IPS DF 19.7 (cell line): ENCODE results near the gene CNTROB.
"Not testable (repeated sequence)": the region's sequence is repeated elsewhere in the genome, so short reads cannot be mapped to it uniquely, and the experiment has no call there.

Source experiments
- DNase-seq: peaks from one replicate; pipeline ENCODE4 v3.0.0-alpha.2; 2013; ENCODE audit warnings: low read depth, low spot score

Gene CNTROB

GRCh38 chr17:7944326-7944725 is 12.3 kb downstream of the CNTROB start:
- DNase-seq = no peak

DNA sequence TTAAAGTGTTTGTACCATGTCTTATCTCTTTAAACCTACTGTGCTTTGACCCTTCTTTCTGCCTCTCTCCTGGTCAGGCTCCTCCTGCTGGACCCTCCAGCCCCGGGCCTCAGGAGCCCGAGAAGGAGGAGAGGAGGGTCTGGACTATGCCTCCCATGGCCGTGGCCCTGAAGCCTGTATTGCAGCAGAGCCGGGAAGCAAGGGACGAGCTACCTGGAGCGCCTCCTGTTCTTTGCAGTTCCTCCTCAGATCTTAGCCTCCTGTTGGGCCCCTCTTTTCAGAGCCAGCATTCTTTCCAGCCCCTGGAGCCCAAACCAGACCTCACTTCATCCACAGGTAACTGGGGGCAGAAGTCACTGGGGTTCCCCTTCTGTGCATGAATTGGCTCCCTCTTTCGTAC is 13.6 kb downstream of the CNTROB start:
- DNase-seq = no peak

- DNase-seq = no peak
Measured at GRCh38 chr17:7946441-7946840, 14.4 kb downstream of the CNTROB start.

DNA sequence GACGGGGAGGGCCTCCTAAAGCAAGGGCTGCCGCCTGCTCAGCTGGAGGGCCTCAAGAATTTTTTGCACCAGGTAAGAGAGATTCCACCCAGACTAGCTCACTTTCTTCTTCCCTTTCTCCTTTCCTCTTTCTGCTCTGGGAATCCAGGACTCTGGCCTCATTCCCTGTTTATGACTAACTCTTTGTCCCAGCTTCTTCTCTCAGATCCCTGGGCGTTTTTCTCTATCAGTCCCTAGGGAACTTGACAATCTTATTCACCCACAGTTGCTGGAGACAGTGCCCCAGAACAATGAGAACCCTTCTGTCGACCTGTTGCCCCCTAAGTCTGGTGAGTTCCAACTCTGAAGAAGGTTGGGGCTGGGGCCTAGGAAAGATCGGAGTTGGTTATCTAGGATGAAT is 15.6 kb downstream of the CNTROB start:
- no peak for DNase-seq

GRCh38 chr17:7950578-7950977 is 18.6 kb downstream of the CNTROB start:
- no peak for DNase-seq

DNA sequence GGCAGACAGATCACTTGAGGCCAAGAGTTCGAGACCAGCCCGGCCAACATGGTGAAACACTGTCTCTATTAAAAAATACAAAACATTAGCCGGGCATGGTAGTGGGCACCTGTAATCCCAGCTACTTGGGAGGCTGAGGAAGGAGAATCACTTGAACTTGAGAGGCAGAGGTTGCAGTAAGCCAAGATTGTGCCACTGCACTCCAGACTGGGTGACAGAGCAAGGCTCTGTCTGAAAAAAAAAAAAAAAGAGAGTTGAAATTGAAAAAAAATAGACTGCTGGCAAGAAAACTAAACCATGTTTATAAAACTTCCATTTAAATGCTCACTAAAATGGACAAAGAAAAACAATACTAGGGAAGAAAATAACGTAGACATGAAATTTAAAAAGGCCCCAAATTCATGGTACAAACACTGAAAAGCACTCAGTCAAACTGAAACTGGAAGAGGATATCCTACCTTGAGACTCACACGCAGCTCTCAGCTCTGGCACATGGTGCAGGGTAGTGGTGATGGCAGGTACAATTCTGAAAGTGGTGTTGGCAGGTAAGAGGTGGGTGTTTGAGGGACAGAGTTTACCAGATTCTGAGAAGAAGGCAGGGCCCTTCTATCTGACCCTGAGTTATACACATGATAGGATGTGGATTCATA is 19.3 kb downstream of the CNTROB start:
- DNase-seq = no peak

DNA sequence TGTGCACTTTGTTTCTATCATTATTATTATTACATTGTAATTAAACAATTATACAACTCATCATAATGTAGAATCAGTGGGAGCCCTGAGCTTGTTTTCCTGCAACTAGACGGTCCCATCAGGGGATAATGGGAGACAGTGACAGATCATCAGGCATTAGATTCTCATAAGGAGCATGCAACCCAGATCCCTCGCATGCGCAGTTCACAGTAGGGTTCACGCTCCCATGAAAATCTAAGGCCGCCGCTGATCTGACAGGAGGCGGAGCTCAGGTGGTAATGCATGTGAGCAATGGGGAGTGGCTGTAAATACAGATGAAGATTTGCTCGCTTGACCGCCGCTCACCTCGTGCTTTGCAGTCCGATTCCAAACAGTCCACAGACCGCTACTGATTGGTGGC is 21.3 kb downstream of the CNTROB start:
- not testable (repeated sequence) for DNase-seq

DNA sequence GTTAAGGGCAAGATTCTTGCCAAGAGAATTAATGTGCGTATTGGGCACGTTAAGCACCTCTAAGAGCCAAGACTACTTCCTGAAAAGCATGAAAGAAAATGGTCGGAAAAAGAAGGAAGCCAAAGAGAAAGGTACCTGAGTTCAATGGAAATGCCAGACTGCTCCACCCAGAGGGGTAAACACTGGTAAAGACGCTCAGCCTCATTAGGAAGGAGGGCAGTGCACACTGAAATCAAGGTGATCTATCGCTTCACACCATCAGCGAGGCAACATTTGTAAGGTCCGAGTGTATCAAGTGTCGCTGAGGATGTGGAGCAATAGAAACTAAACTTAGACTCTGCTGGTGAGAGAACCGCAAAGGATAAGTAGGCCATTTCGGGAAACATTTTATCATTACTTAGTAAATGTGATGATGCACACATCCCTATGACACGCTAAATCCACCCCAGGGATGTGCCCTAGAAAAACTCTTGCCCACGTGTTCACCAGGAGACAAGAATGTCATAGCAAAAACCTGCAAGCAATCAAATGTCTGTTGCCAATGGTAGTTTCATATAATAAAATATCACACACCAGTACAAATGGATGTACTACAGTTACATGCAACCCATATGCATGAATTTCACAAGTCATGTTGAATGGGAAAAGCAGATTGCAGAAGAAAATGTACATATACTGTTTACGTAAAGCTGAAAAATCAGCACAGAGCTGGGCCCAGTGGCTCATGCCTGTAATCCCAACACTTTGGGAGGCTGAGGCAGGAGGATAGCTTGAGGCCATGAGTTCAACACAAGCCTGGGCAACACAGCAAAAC is 23.6 kb downstream of the CNTROB start:
- DNase-seq = no peak

DNA sequence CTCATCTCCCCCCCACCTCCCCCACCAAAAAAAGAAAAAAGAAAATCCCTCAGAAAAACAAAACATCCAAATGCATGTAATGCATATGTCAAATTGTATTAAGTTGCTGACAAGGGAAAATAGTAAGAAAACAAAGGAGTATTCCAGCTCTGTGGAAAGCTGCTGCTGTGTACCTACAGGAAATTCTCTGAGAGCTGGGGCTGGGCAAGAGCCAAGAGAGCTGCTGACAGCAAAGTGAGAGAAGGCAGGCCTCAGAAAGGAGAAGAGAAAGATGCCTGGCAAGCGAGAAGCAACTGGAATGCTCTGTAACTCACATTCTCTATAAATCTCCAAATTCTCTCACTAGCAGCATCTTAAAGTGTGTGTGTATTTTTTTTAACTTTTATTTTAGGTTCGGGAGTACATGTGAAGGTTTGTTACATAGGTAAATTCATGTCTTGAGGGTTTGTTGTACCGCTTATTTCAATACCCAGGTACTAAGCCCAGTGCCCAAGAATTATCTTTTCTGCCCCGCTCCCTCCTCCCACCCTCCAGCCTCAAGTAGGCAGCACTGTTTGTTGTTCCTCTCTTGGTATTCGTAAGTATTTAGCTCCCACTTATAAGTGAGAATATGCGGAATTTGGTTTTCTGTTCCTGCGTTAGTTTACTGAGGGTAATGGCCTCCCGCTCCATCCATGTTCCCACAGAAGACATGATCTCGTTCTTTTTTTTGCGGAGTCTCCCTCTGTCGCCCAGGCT is 24.4 kb downstream of the CNTROB start:
- DNase-seq = no peak

- no peak for DNase-seq
Measured at GRCh38 chr17:7959503-7960253, 27.7 kb downstream of the CNTROB start.

- no peak for DNase-seq
Measured at GRCh38 chr17:7961421-7961820, 29.4 kb downstream of the CNTROB start.

GRCh38 chr17:7967751-7968150 is 35.7 kb downstream of the CNTROB start:
- DNase-seq = no peak

GRCh38 chr17:7969433-7969832 is 37.4 kb downstream of the CNTROB start:
- no peak for DNase-seq

GRCh38 chr17:7971651-7972050 is 39.6 kb downstream of the CNTROB start:
- no peak for DNase-seq

GRCh38 chr17:7972131-7972785 is 40.3 kb downstream of the CNTROB start:
- no peak for DNase-seq

- no peak for DNase-seq
Measured at GRCh38 chr17:7974638-7975131, 42.7 kb downstream of the CNTROB start.

DNA sequence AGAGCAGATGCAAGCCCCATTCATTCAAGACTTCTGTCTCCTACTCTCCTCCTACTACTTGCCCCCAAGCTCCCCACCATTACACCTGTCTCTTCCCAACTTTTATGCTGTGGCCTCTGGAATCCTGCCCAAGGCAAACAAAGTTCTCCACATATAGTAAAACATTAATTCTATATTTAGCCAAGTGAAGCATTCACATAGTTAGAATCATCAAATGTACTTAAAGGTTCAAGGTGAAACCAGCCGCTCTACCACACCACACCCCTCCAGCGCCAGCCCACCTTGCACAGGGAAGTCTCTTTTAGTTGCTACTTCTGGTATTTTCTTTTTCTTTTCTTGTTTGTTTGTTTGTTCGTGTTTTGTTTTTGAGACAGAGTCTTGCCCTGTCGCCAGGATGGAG is 45.0 kb downstream of the CNTROB start:
- no peak for DNase-seq

- DNase-seq = no peak
Measured at GRCh38 chr17:7977805-7978204, 45.8 kb downstream of the CNTROB start.

DNA sequence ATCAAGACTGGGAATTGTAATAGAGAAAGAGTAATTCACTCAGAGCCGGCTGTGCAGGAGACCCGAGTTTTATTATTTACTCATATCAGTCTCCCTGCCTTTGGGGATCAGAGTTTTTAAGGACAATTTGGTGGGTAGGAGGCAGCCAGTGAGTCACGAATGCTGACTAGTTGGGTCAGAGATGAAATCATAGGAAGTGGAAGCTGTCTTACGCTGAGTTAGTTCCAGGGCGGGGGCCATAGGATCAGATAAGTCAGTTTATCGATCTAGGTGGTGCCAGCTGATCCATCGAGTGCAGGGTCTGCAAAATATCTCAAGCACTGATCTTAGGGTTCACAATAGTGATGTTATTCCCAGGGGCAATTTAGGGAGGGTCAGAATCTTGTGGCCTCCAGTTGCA is 50.2 kb downstream of the CNTROB start:
- DNase-seq = no peak

- no peak for DNase-seq
Measured at GRCh38 chr17:7982666-7983065, 50.7 kb downstream of the CNTROB start.

DNA sequence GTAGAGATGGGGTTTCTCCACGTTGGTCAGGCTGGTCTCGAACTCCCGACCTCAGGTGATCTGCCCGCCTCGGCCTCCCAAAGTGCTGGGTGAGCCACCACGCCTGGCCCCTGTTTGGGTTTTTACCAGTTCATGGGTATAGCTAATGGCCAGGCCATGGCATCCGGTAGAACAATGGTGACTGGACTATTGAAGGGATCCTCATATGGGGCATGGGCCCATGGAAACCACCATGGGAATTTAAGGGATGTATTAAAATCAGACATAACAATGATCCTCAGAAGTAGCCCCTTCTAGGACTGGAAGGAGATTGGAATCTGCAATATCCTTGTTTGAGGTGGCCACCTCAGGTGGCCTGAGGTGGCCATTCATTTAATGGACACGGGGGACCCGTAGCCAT is 52.9 kb downstream of the CNTROB start:
- no peak for DNase-seq
